H1 (cell line): ENCODE data around the gene LYPD3. TPM values are rescaled to one million over a fixed set of nuclear protein-coding genes. Genes with fewer than 3 reads are reported as not detected.

ENCODE experiments used
- CTCF ChIA-PET: fragments of 300-600 bp; sonication (Branson Sonifier 250); formaldehyde crosslinking; loops from one replicate; lab custom pipeline; 2021; ENCODE audit not compliant: partially characterized antibody; lab: Charles Lee
- POLR2A ChIA-PET: fragments of 300-600 bp; sonication (Branson Sonifier 250); formaldehyde crosslinking; loops from one replicate; lab custom pipeline; 2021; ENCODE audit warnings: inconsistent platforms; ENCODE audit not compliant: partially characterized antibody; lab: Charles Lee
- DNase-seq, 2 experiments: peaks; one replicate each; pipeline versions ENCODE4 v3.0.0 to v3.0.0-alpha.2; 2010 to 2022; ENCODE audit warnings: low spot score in 2 of 2, low read depth in 1 of 2, mixed read lengths in 1 of 2
- FAIRE-seq: peaks from 2 replicates; lab custom pipeline; 2011; peaks lifted over from hg19 to GRCh38; lab: Jason Lieb, UNC
- H2AFZ ChIP-seq: 2 replicates; pipeline ENCODE4 v1.8.1; 2012; ENCODE audit warnings: low read length, inconsistent platforms
- H2AK5ac ChIP-seq: 2 replicates; pipeline ENCODE4 v1.6.1; 2013; ENCODE audit warnings: low read depth, low read length
- H2BK120ac ChIP-seq: replicated peaks from 2 replicates; pipeline ENCODE3; 2013; ENCODE audit warnings: low read depth, low read length, inconsistent platforms
- H2BK12ac ChIP-seq: 2 replicates; pipeline ENCODE4 v1.6.1; 2013; ENCODE audit warnings: low read depth, low read length
- H2BK15ac ChIP-seq: 2 replicates; pipeline ENCODE4 v1.6.1; 2013; ENCODE audit warnings: low read length
- H2BK20ac ChIP-seq: 2 replicates; pipeline ENCODE4 v1.6.1; 2013; ENCODE audit warnings: low read length
- H2BK5ac ChIP-seq: 2 replicates; pipeline ENCODE4 v1.6.1; 2013; ENCODE audit warnings: low read depth, low read length
- H3K14ac ChIP-seq: 2 replicates; pipeline ENCODE4 v1.6.1; 2013; ENCODE audit warnings: inconsistent platforms; ENCODE audit not compliant: insufficient read length
- H3K18ac ChIP-seq: 2 replicates; pipeline ENCODE4 v1.6.1; 2013; ENCODE audit warnings: low read length; ENCODE audit errors: extremely low read depth
- H3K23ac ChIP-seq: 2 replicates; pipeline ENCODE4 v1.6.1; 2013; ENCODE audit warnings: inconsistent platforms; ENCODE audit not compliant: insufficient read length
- H3K23me2 ChIP-seq: 2 replicates; pipeline ENCODE4 v1.6.1; 2013; ENCODE audit warnings: low read depth, low read length
- H3K27ac ChIP-seq: 2 replicates; pipeline ENCODE4 v1.6.1; 2011; ENCODE audit warnings: low read depth, low read length, inconsistent platforms
- H3K27me3 ChIP-seq, 4 experiments: replicated peaks in 1 of 4; 1 replicate in 1 of 4; 2 replicates in 3 of 4; pipeline versions ENCODE4 v1.6.1 to v1.8.1; 2011 to 2013; ENCODE audit warnings: low read length in 3 of 4, mild to moderate bottlenecking in 3 of 4, inconsistent platforms in 2 of 4, mixed read lengths in 2 of 4, moderate library complexity in 1 of 4; ENCODE audit not compliant: control insufficient read depth in 3 of 4, insufficient read depth in 3 of 4; ENCODE audit errors: extremely low read depth in 1 of 4
- H3K36me3 ChIP-seq, 4 experiments: 2 replicates each; pipeline versions ENCODE4 v1.6.1 to v1.8.1; 2011 to 2013; ENCODE audit warnings: mild to moderate bottlenecking in 4 of 4, low read length in 3 of 4, moderate library complexity in 2 of 4, control low read depth in 1 of 4, inconsistent platforms in 1 of 4; ENCODE audit not compliant: insufficient read depth in 4 of 4, control insufficient read depth in 2 of 4
- H3K4ac ChIP-seq: replicated peaks from 2 replicates; pipeline ENCODE3; 2013; ENCODE audit warnings: low read length, low read depth, mixed read lengths, inconsistent platforms; ENCODE audit not compliant: insufficient read length
- H3K4me1 ChIP-seq, 4 experiments: replicated peaks in 1 of 4; 1 replicate in 1 of 4; 2 replicates in 3 of 4; pipeline versions ENCODE4 v1.6.1 to v1.8.1; 2011 to 2013; ENCODE audit warnings: low read length in 3 of 4, inconsistent platforms in 2 of 4, mixed read lengths in 1 of 4; ENCODE audit not compliant: insufficient read depth in 4 of 4, control insufficient read depth in 3 of 4
- H3K4me2 ChIP-seq, 2 experiments: 2 replicates each; pipeline versions ENCODE4 v1.6.1 to v1.8.1; 2011 to 2013; ENCODE audit warnings: low read depth in 2 of 2, low read length in 2 of 2, control low read depth in 1 of 2, inconsistent platforms in 1 of 2, mild to moderate bottlenecking in 1 of 2; ENCODE audit not compliant: insufficient read depth in 1 of 2
- H3K4me3 ChIP-seq, 4 experiments: fragments of 200-600, 300-600 bp in 1 of 4; sonication (generic), shearing (Covaris generic), sonication (Bioruptor Twin) in 1 of 4; 2 replicates each; pipeline versions ENCODE4 v1.5.1 to v1.8.1; 2011 to 2016; ENCODE audit warnings: low read length in 4 of 4, low read depth in 3 of 4, control low read depth in 2 of 4, inconsistent platforms in 2 of 4, mild to moderate bottlenecking in 2 of 4, mixed read lengths in 1 of 4, moderate library complexity in 1 of 4; ENCODE audit not compliant: insufficient read depth in 2 of 4; ENCODE audit errors: extremely low read depth in 1 of 4
- H3K56ac ChIP-seq: replicated peaks from 2 replicates; pipeline ENCODE3; 2013; ENCODE audit warnings: low read depth, mild to moderate bottlenecking, mixed read lengths, low read length, inconsistent platforms; ENCODE audit not compliant: insufficient read length
- H3K79me1 ChIP-seq: 2 replicates; pipeline ENCODE4 v1.6.1; 2013; ENCODE audit warnings: low read depth, low read length, control low read depth
- H3K79me2 ChIP-seq, 2 experiments: 2 replicates each; pipeline versions ENCODE4 v1.6.1 to v1.8.1; 2012 to 2013; ENCODE audit warnings: low read length in 2 of 2, mild to moderate bottlenecking in 2 of 2, inconsistent platforms in 1 of 2; ENCODE audit not compliant: insufficient read depth in 2 of 2, control insufficient read depth in 1 of 2
- H3K9ac ChIP-seq, 4 experiments: replicated peaks in 1 of 4; 1 replicate in 1 of 4; 2 replicates in 3 of 4; pipeline versions ENCODE4 v1.6.1 to v1.8.1; 2011 to 2013; ENCODE audit warnings: low read depth in 3 of 4, low read length in 3 of 4, control low read depth in 2 of 4, mild to moderate bottlenecking in 2 of 4, moderate library complexity in 2 of 4, inconsistent platforms in 1 of 4; ENCODE audit errors: extremely low read depth in 1 of 4
- H3K9me3 ChIP-seq, 2 experiments: 2 replicates each; pipeline versions ENCODE4 v1.6.1 to v1.8.1; 2012 to 2013; ENCODE audit warnings: mild to moderate bottlenecking in 2 of 2, moderate library complexity in 2 of 2, control low read depth in 1 of 2, inconsistent platforms in 1 of 2, low read depth in 1 of 2, low read length in 1 of 2, mixed read lengths in 1 of 2; ENCODE audit not compliant: insufficient read depth in 2 of 2
- H4K20me1 ChIP-seq, 2 experiments: replicated peaks in 1 of 2; 2 replicates each; pipeline versions ENCODE3 to v1.8.1; 2011 to 2013; ENCODE audit warnings: inconsistent platforms in 2 of 2, low read length in 2 of 2, mild to moderate bottlenecking in 1 of 2; ENCODE audit not compliant: insufficient read depth in 2 of 2, control insufficient read depth in 1 of 2
- H4K5ac ChIP-seq: 2 replicates; pipeline ENCODE4 v1.6.1; 2013; ENCODE audit warnings: low read length, low read depth, mixed read lengths, inconsistent platforms; ENCODE audit not compliant: insufficient read length
- H4K8ac ChIP-seq: 2 replicates; pipeline ENCODE4 v1.8.0; 2013; ENCODE audit warnings: mild to moderate bottlenecking, moderate library complexity, low read length, inconsistent platforms; ENCODE audit not compliant: insufficient read depth; ENCODE audit errors: extremely low read depth
- H4K91ac ChIP-seq: replicated peaks from 2 replicates; pipeline ENCODE3; 2013; ENCODE audit warnings: low read length, mixed read lengths, inconsistent platforms; ENCODE audit not compliant: insufficient read length
- ASH2L ChIP-seq: fragments of 200-600, 300-600 bp; sonication (generic); IDR thresholded peaks from one replicate; pipeline ENCODE4 v1.7.1; 2017; ENCODE audit warnings: low read length
- BCL11A ChIP-seq, 2 experiments: IDR thresholded peaks; one replicate each; pipeline ENCODE4 v1.6.1; 2011; ENCODE audit warnings: low read depth in 2 of 2, low read length in 2 of 2, mild to moderate bottlenecking in 2 of 2
- CBX8 ChIP-seq: fragments of 300-800, 300-1000 bp; sonication (generic); IDR thresholded peaks from 2 replicates; pipeline ENCODE4 v1.7.1; 2016; ENCODE audit warnings: low read depth, low read length, borderline replicate concordance
- CHD2 ChIP-seq: IDR thresholded peaks from 2 replicates; pipeline ENCODE4 v1.6.1; 2012; ENCODE audit warnings: low read length, improper control_type of control experiment
- EP300 ChIP-seq, 2 experiments: IDR thresholded peaks; 1 replicate in 1 of 2; 2 replicates in 1 of 2; pipeline ENCODE4 v1.6.1; 2011 to 2012; ENCODE audit warnings: low read depth in 2 of 2, low read length in 2 of 2, mild to moderate bottlenecking in 2 of 2, borderline replicate concordance in 1 of 2, inconsistent platforms in 1 of 2, moderate library complexity in 1 of 2
- EZH2 ChIP-seq: fragments of 200-600 bp; sonication (generic); IDR thresholded peaks from 2 replicates; pipeline ENCODE4 v1.7.1; 2012; ENCODE audit warnings: low read depth, mild to moderate bottlenecking, moderate library complexity, low read length, inconsistent platforms; ENCODE audit not compliant: severe bottlenecking
- FOSL1 ChIP-seq: IDR thresholded peaks from 2 replicates; pipeline ENCODE4 v1.6.1; 2011; ENCODE audit warnings: mild to moderate bottlenecking, low read depth, low read length, moderate library complexity; ENCODE audit not compliant: insufficient read depth
- JUND ChIP-seq: IDR thresholded peaks from 2 replicates; pipeline ENCODE4 v1.6.1; 2011; ENCODE audit warnings: mild to moderate bottlenecking, improper control_type of control experiment, low read length
- NRF1 ChIP-seq: IDR thresholded peaks from 2 replicates; pipeline ENCODE4 v1.6.1; 2011; ENCODE audit warnings: mild to moderate bottlenecking, low read depth, low read length, improper control_type of control experiment
- PHF8 ChIP-seq: fragments of 200-600 bp; sonication (generic); conservative IDR thresholded peaks from 2 replicates; pipeline ENCODE4 v1.7.1; 2012; ENCODE audit warnings: low read depth, mild to moderate bottlenecking, inconsistent platforms, low read length, moderate library complexity
- SP1 ChIP-seq: IDR thresholded peaks from 2 replicates; pipeline ENCODE4 v1.6.1; 2011; ENCODE audit warnings: low read depth, low read length
- SRF ChIP-seq: IDR thresholded peaks from 2 replicates; pipeline ENCODE4 v1.6.1; 2011; ENCODE audit warnings: mild to moderate bottlenecking, low read depth, low read length, moderate library complexity
- TAF7 ChIP-seq: optimal IDR thresholded peaks from 2 replicates; pipeline ENCODE3; 2011; ENCODE audit warnings: low read depth, mild to moderate bottlenecking, inconsistent platforms, low read length, moderate library complexity, borderline replicate concordance
- TBP ChIP-seq: IDR thresholded peaks from 2 replicates; pipeline ENCODE4 v1.6.1; 2011; ENCODE audit warnings: low read depth, low read length, improper control_type of control experiment
- TCF12 ChIP-seq: IDR thresholded peaks from 2 replicates; pipeline ENCODE4 v1.6.1; 2011; ENCODE audit warnings: low read depth, mild to moderate bottlenecking, low read length
- WGBS, 2 experiments: shearing (Covaris generic) in 1 of 2; methylation state at CpG; one replicate each; pipeline versions ENCODE4 v1.1.6 to v1.1.7; 2013 to 2015; ENCODE audit warnings: low lambda C conversion rate in 2 of 2, mixed read lengths in 2 of 2, inconsistent platforms in 1 of 2, low coverage in 1 of 2, missing lambda C conversion rate in 1 of 2; ENCODE audit not compliant: insufficient replicate concordance in 2 of 2, insufficient coverage in 1 of 2, insufficient read length in 1 of 2; ENCODE audit errors: extremely low coverage in 1 of 2, missing lambda C conversion rate in 1 of 2; 5-methylcytosine and 5-hydroxymethylcytosine counted together
- polyA plus RNA-seq, 7 experiments: library from polyadenylated mRNA; depleted of rRNA in 3 of 7; stranded (reverse) in 5 of 7; unstranded in 2 of 7; fragments of >200 nt in 5 of 7; fragments of 200-250 nt in 2 of 7; gene quantifications; 1 replicate in 5 of 7; 2 replicates in 1 of 7; 4 replicates in 1 of 7; pipeline versions ENCODE4 v1.2.1 to v1.2.3, GENCODE V29; 2011 to 2013; ENCODE audit warnings: missing spikeins in 2 of 7, mixed read lengths in 2 of 7
- total RNA-seq: library from RNA; stranded (reverse); fragmentation: NEBNext Ultra II Directional; extraction: Animal tissue kit (Norgen Biotek cat#: 25700); gene quantifications from 2 replicates; pipeline ENCODE4 v1.2.1, GENCODE V29; 2021

LYPD3 gene
- total and polyA plus RNA-seq, 2 of the 8 experiments (the other 6 are each of a cell fraction or from before 2014, with no cell fraction given), result 4.1 to 16.4 TPM

GRCh38 chr19:43489310-43489709, 23.9 kb upstream of the LYPD3 start:
- Histone ChIP-seq H2BK5ac (no peak overlapping the region), H3K9me3 (no peaks in the 10 kb centered on the region), H3K56ac (no peak overlapping the region), H3K4me2 (no peak overlapping the region), H3K9ac (no peak overlapping the region), H2BK15ac (no peak overlapping the region), H3K4me3 (no peak overlapping the region), H3K27ac (no peak overlapping the region), H3K18ac (no peak overlapping the region), H4K8ac (no peak overlapping the region), H4K20me1 (no peaks in the 10 kb centered on the region), H3K27me3 (no peaks in the 10 kb centered on the region), H3K14ac (no peak overlapping the region), H3K23me2 (no peaks in the 10 kb centered on the region; the same call in 1 of the 2 replicates), H4K91ac (no peak overlapping the region), H4K5ac (no peak overlapping the region), H2AFZ (no peak overlapping the region), H3K79me2 (no peaks in the 10 kb centered on the region), H2BK12ac (no peak overlapping the region), H3K79me1 (no peaks in the 10 kb centered on the region), H2BK120ac (no peak overlapping the region), H3K36me3 (no peaks in the 10 kb centered on the region), H3K4ac (no peak overlapping the region), H2BK20ac (no peak overlapping the region), H3K23ac (no peak overlapping the region), H3K4me1 (no peaks in the 10 kb centered on the region), H2AK5ac (no peak overlapping the region)
- ChIA-PET CTCF (no interaction called here), POLR2A (interaction anchor here (0.6 to 2.2 kb wide), 4 partner anchors 12 to 202 kb away, joined by 3 to 7 read pairs (median 5); no protein-coding TSS in a partner anchor)
- FAIRE-seq, result no peak
- 82% methylated on average over 5 of the region's 5 CpGs; no CpG with 5 or more reads in 1 of the 2 experiments for WGBS, 2 experiments
- no peak for DNase-seq
- TF ChIP-seq FOSL1 (no peak), SP1 (no peak), JUND (no peak), EP300 (IDR thresholded peaks at IDR 0.05; ENCODE audit: borderline replicate concordance in 1 of 2, low read depth in 2 of 2, low read length in 2 of 2) (no peak), TAF7 (no peak), TCF12 (no peak), NRF1 (no peak), EZH2 (no peak), BCL11A (IDR thresholded peaks at IDR 0.05; ENCODE audit: low read depth in 2 of 2, low read length in 2 of 2) (no peak), TBP (no peak), PHF8 (no peak), CHD2 (no peak), SRF (no peak), CBX8 (no peak), ASH2L (no peak)
